Neural progenitor cell (in vitro differentiated cells): ENCODE results near the gene DDC.

Experiments
- CTCF ChIP-seq: fragments of 200-600 bp; sonication (generic); IDR thresholded peaks from 2 replicates; pipeline ENCODE4 v1.5.1; 2017; ENCODE audit warnings: antibody characterized with exemption, mild to moderate bottlenecking
- EZH2 ChIP-seq: fragments of 200-600 bp; sonication (generic); IDR thresholded peaks from 2 replicates; pipeline ENCODE4 v1.6.1; 2017; ENCODE audit warnings: antibody characterized with exemption, mild to moderate bottlenecking, moderate library complexity
- EZH2phosphoT487 ChIP-seq: fragments of 200-600 bp; sonication (generic); IDR thresholded peaks from 2 replicates; pipeline ENCODE4 v1.6.1; 2017; ENCODE audit warnings: antibody characterized with exemption

- TF ChIP-seq CTCF: no peak
- TF ChIP-seq EZH2phosphoT487: no peak
- TF ChIP-seq EZH2: no peak
Observed at GRCh38 chr7:50461695-50462094, 103.5 kb downstream of the DDC start.
